ENCODE results near the gene NTRK3.

DNA sequence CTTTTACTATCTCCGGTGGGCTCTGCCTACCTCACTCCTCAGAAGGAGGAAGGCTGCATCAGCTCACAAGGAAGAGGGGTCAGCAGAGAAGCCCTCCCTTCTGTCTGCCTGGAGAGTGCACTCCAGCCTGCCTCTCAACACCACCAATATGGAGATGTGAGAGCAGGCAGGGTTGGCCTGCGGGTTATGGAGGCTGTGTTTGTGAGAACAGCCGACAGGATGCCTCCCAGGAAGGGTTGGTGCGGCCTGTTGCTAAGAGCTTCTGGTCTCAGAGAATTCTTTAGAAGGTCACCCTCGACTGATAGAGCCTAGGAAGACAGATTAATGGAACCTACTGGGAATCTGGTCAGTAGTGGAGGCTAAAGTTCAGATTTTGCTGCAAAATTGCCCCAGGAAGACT lies 326.1 kb downstream of the NTRK3 start:
- no peak for TF ChIP-seq SPI1 (IDR thresholded peaks at IDR 0.05; ENCODE audit: borderline replicate concordance, low read depth)
- TF ChIP-seq, protein P1, sequence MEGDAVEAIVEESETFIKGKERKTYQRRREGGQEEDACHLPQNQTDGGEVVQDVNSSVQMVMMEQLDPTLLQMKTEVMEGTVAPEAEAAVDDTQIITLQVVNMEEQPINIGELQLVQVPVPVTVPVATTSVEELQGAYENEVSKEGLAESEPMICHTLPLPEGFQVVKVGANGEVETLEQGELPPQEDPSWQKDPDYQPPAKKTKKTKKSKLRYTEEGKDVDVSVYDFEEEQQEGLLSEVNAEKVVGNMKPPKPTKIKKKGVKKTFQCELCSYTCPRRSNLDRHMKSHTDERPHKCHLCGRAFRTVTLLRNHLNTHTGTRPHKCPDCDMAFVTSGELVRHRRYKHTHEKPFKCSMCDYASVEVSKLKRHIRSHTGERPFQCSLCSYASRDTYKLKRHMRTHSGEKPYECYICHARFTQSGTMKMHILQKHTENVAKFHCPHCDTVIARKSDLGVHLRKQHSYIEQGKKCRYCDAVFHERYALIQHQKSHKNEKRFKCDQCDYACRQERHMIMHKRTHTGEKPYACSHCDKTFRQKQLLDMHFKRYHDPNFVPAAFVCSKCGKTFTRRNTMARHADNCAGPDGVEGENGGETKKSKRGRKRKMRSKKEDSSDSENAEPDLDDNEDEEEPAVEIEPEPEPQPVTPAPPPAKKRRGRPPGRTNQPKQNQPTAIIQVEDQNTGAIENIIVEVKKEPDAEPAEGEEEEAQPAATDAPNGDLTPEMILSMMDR (IDR thresholded peaks at IDR 0.05; ENCODE audit: insufficient read depth, low read length), result no peak
- TF ChIP-seq GABPA (IDR thresholded peaks at IDR 0.05; ENCODE audit: low read depth), result no peak
- TF ChIP-seq POLR2AphosphoS5 (IDR thresholded peaks at IDR 0.05; ENCODE audit: low read depth), result no peak
